Stimulated activated effector memory CD8-positive, alpha-beta T cell treated with anti-CD3 and anti-CD28 coated beads, Interleukin-12 subunit alpha, Interleukin-12 subunit beta, amount 100 ng/mL, for 72 hours (primary cell): ENCODE results near the gene ZNHIT2.
"Not testable (repeated sequence)": the region's sequence is repeated elsewhere in the genome, so short reads cannot be mapped to it uniquely, and the experiment has no call there.

Source experiments
- ATAC-seq: fragments of 150-1000 bp; cut with Tn5 transposase; 2 replicates; pipeline ENCODE4 v1.10.0; 2021
- DNase-seq, 2 donors: peaks; one replicate each; pipeline ENCODE4 v3.0.0; 2021 to 2022; ENCODE audit warnings: low spot score in 2 of 2
- H3K27ac Mint-ChIP-seq: one replicate; pipeline ENCODE4 v1.8.0; 2022; ENCODE audit warnings: mild to moderate bottlenecking, mixed read lengths
- H3K36me3 Mint-ChIP-seq: one replicate; pipeline ENCODE4 v1.8.0; 2022; ENCODE audit warnings: mild to moderate bottlenecking, mixed read lengths
- H3K4me1 Mint-ChIP-seq: one replicate; pipeline ENCODE4 v1.8.0; 2022; ENCODE audit warnings: mixed read lengths
- H3K4me3 Mint-ChIP-seq: one replicate; pipeline ENCODE4 v1.8.0; 2022; ENCODE audit warnings: mild to moderate bottlenecking, mixed read lengths
- H3K9me3 Mint-ChIP-seq: one replicate; pipeline ENCODE4 v1.8.0; 2022; ENCODE audit warnings: mixed read lengths

The ZNHIT2 gene

GRCh38 chr11:65129649-65130441 is 12.3 kb upstream of the ZNHIT2 start:
- Mint-ChIP-seq H3K36me3 (peaks cover 99% of the 10 kb centered on the region), H3K4me1 (peaks cover 36% of the 10 kb centered on the region), H3K9me3 (no peaks in the 10 kb centered on the region), H3K27ac (peak overlapping the region; percentile 43), H3K4me3 (no peak overlapping the region)
- no peak for DNase-seq
- ATAC-seq: no peak

GRCh38 chr11:65128182-65129145 is 11.0 kb upstream of the ZNHIT2 start:
- Mint-ChIP-seq H3K36me3 (peaks cover 97% of the 10 kb centered on the region), H3K9me3 (no peaks in the 10 kb centered on the region), H3K4me1 (peaks cover 31% of the 10 kb centered on the region), H3K4me3 (no peak overlapping the region), H3K27ac (peak overlapping the region; percentile 48)
- DNase-seq (no peak), ATAC-seq (no peak)

- no peak for ATAC-seq
- H3K9me3 Mint-ChIP-seq: no peaks in the 10 kb centered on the region
- H3K4me3 Mint-ChIP-seq: no peak overlapping the region
- peak overlapping the region; percentile 48 for H3K27ac Mint-ChIP-seq
- peaks cover 23% of the 10 kb centered on the region for H3K4me1 Mint-ChIP-seq
- DNase-seq: no peak
- H3K36me3 Mint-ChIP-seq: peaks cover 90% of the 10 kb centered on the region
Measured at GRCh38 chr11:65127473-65128181, 10.1 kb upstream of the ZNHIT2 start.

- DNase-seq: no peak
- Mint-ChIP-seq H3K9me3 (no peaks in the 10 kb centered on the region), H3K36me3 (peaks cover 90% of the 10 kb centered on the region), H3K27ac (no peak overlapping the region), H3K4me3 (no peak overlapping the region), H3K4me1 (peaks cover 21% of the 10 kb centered on the region)
- ATAC-seq: no peak
Measured at GRCh38 chr11:65126624-65127274, 9.2 kb upstream of the ZNHIT2 start.

- no peaks in the 10 kb centered on the region for H3K9me3 Mint-ChIP-seq
- DNase-seq: no peak
- H3K4me3 Mint-ChIP-seq: no peak overlapping the region
- peaks cover 28% of the 10 kb centered on the region for H3K4me1 Mint-ChIP-seq
- peaks cover 90% of the 10 kb centered on the region for H3K36me3 Mint-ChIP-seq
- H3K27ac Mint-ChIP-seq: peak overlapping the region; percentile 72
- ATAC-seq: no peak
Measured at GRCh38 chr11:65125197-65126056, 7.9 kb upstream of the ZNHIT2 start.

GRCh38 chr11:65124480-65125196 is 7.1 kb upstream of the ZNHIT2 start:
- ATAC-seq (no peak), DNase-seq (no peak)
- no peaks in the 10 kb centered on the region for H3K9me3 Mint-ChIP-seq
- H3K27ac Mint-ChIP-seq: peak overlapping the region; percentile 71
- peak overlapping the region; percentile 27 for H3K4me3 Mint-ChIP-seq
- peaks cover 33% of the 10 kb centered on the region for H3K4me1 Mint-ChIP-seq
- peaks cover 90% of the 10 kb centered on the region for H3K36me3 Mint-ChIP-seq

GRCh38 chr11:65121865-65122696 is 4.6 kb upstream of the ZNHIT2 start, which contains the start of the genes FAU and MRPL49:
FAU (minus strand) TSS chr11:65122134; CDS start chr11:65121813, 321 bp downstream.
MRPL49 (plus strand) TSS chr11:65122321; CDS start chr11:65122347, 26 bp downstream.
- peak; percentile 91 for ATAC-seq

GRCh38 chr11:65121447-65121864 is 4.0 kb upstream of the ZNHIT2 start:
- ATAC-seq: no peak
- Mint-ChIP-seq H3K4me3 (peak overlapping the region; percentile 99), H3K9me3 (no peaks in the 10 kb centered on the region), H3K36me3 (peaks cover 90% of the 10 kb centered on the region), H3K4me1 (peaks cover 50% of the 10 kb centered on the region), H3K27ac (peak overlapping the region; percentile 98)
- DNase-seq: peak in 1 of 2 donors; percentile 68

More at GRCh38 chr11:65121865-65122696, 4.6 kb upstream of the ZNHIT2 start, which contains the start of the genes FAU and MRPL49:
- DNase-seq: peak; percentile 96 to 98
- H3K4me3 Mint-ChIP-seq: peak within 1 kb of the TSS; percentile 99
- peaks cover 50% of the 10 kb centered on the region for H3K4me1 Mint-ChIP-seq
- H3K36me3 Mint-ChIP-seq: peaks cover 90% of the 10 kb centered on the region
- no peaks in the 10 kb centered on the region for H3K9me3 Mint-ChIP-seq
- peak within 1 kb of the TSS; percentile 98 for H3K27ac Mint-ChIP-seq

GRCh38 chr11:65120831-65121230 is 3.3 kb upstream of the ZNHIT2 start:
- no peak for ATAC-seq
- peak overlapping the region; percentile 98 for H3K27ac Mint-ChIP-seq
- H3K4me1 Mint-ChIP-seq: peaks cover 54% of the 10 kb centered on the region
- H3K4me3 Mint-ChIP-seq: peak overlapping the region; percentile 99
- DNase-seq: no peak
- H3K9me3 Mint-ChIP-seq: no peaks in the 10 kb centered on the region
- H3K36me3 Mint-ChIP-seq: peaks cover 90% of the 10 kb centered on the region

GRCh38 chr11:65119670-65119995 is 2.1 kb upstream of the ZNHIT2 start:
- Mint-ChIP-seq H3K9me3 (no peaks in the 10 kb centered on the region), H3K36me3 (peaks cover 81% of the 10 kb centered on the region), H3K27ac (peak overlapping the region; percentile 9), H3K4me3 (no peak overlapping the region), H3K4me1 (peaks cover 61% of the 10 kb centered on the region)
- DNase-seq: no peak
- no peak for ATAC-seq

- DNase-seq: not testable (repeated sequence)
Measured at GRCh38 chr11:65118891-65119669, 1.6 kb upstream of the ZNHIT2 start.

More at GRCh38 chr11:65118891-65119669, 1.6 kb upstream of the ZNHIT2 start:
- ATAC-seq, H3K9me3 Mint-ChIP-seq, H3K4me3 Mint-ChIP-seq: not testable (repeated sequence)
- peak overlapping the region; percentile 9 for H3K27ac Mint-ChIP-seq
- H3K36me3 Mint-ChIP-seq: peaks cover 81% of the 10 kb centered on the region
- H3K4me1 Mint-ChIP-seq: peaks cover 56% of the 10 kb centered on the region
